Heart left ventricle (tissue), 13 donors: ENCODE data around the gene PDCD1.

Source experiments
- CTCF ChIP-seq, 12 donors: fragments of 200-600 bp; sonication (generic) in 4 of 12; IDR thresholded peaks; one replicate each; pipeline versions ENCODE4 v1.5.0 to v1.8.0; 2018 to 2022; ENCODE audit warnings: antibody characterized with exemption in 12 of 12, mild to moderate bottlenecking in 5 of 12
- POLR2A ChIP-seq, 2 donors: fragments of 450-650 bp; IDR thresholded peaks; one replicate each; pipeline ENCODE4 v1.6.1; 2017; ENCODE audit warnings: antibody characterized with exemption in 2 of 2, mild to moderate bottlenecking in 2 of 2, moderate library complexity in 2 of 2
- donor health status: ischemic (EF 13 %, LVEDD 7.1; RV severe dilation, severe dysfunction).
- donor health status: DM: no; HTN: yes; CAD: no.
- donor health status: DM: no; HTN: no; CAD: no.
- donor health status: ischemic (EF 25% LVEDD 6.9; RV normal size, moderate dysfunction).
- donor health status: ischemic (EF 25% LVEDD 5.7; RV mildly dilated, moderate dysfunction).
- donor health status: ischemic (EF 35%, LVEDD 5.7; RV mildly dilated, moderate dysfunction).
- donor health status: nonischemic (EF 11% LVEDD 7.7; RV severe dilation, severe dysfunction).
- donor health status: DM: yes; HTN: yes; CAD: no.
- donor health status: PGD.
- donor health status: ischemic (EF 29% LVEDD 5.4; RV normal size, mild dysfunction).
- donor health status: nonischemic (EF 23%, LVEDD 6.1; RV moderate dilation, normal function).

GRCh38 chr2:241902357-241902991 is 43.8 kb upstream of the PDCD1 start:
- no peak for TF ChIP-seq POLR2A (IDR thresholded peaks at IDR 0.05)
- TF ChIP-seq CTCF (IDR thresholded peaks at IDR 0.05), result no peak
